H1 (cell line): ENCODE measurements around the gene LBX2. TPM values are rescaled to one million over a fixed set of nuclear protein-coding genes. Genes with fewer than 3 reads are reported as not detected.

ENCODE experiments used
- CTCF ChIA-PET: fragments of 300-600 bp; sonication (Branson Sonifier 250); formaldehyde crosslinking; loops from one replicate; lab custom pipeline; 2021; ENCODE audit not compliant: partially characterized antibody; lab: Charles Lee
- POLR2A ChIA-PET: fragments of 300-600 bp; sonication (Branson Sonifier 250); formaldehyde crosslinking; loops from one replicate; lab custom pipeline; 2021; ENCODE audit warnings: inconsistent platforms; ENCODE audit not compliant: partially characterized antibody; lab: Charles Lee
- DNase-seq, 2 experiments: peaks; one replicate each; pipeline versions ENCODE4 v3.0.0 to v3.0.0-alpha.2; 2010 to 2022; ENCODE audit warnings: low spot score in 2 of 2, low read depth in 1 of 2, mixed read lengths in 1 of 2
- FAIRE-seq: peaks from 2 replicates; lab custom pipeline; 2011; peaks lifted over from hg19 to GRCh38; lab: Jason Lieb, UNC
- H2AFZ ChIP-seq: 2 replicates; pipeline ENCODE4 v1.8.1; 2012; ENCODE audit warnings: low read length, inconsistent platforms
- H2AK5ac ChIP-seq: 2 replicates; pipeline ENCODE4 v1.6.1; 2013; ENCODE audit warnings: low read depth, low read length
- H2BK120ac ChIP-seq: replicated peaks from 2 replicates; pipeline ENCODE3; 2013; ENCODE audit warnings: low read depth, low read length, inconsistent platforms
- H2BK12ac ChIP-seq: 2 replicates; pipeline ENCODE4 v1.6.1; 2013; ENCODE audit warnings: low read depth, low read length
- H2BK15ac ChIP-seq: 2 replicates; pipeline ENCODE4 v1.6.1; 2013; ENCODE audit warnings: low read length
- H2BK20ac ChIP-seq: 2 replicates; pipeline ENCODE4 v1.6.1; 2013; ENCODE audit warnings: low read length
- H2BK5ac ChIP-seq: 2 replicates; pipeline ENCODE4 v1.6.1; 2013; ENCODE audit warnings: low read depth, low read length
- H3K14ac ChIP-seq: 2 replicates; pipeline ENCODE4 v1.6.1; 2013; ENCODE audit warnings: inconsistent platforms; ENCODE audit not compliant: insufficient read length
- H3K18ac ChIP-seq: 2 replicates; pipeline ENCODE4 v1.6.1; 2013; ENCODE audit warnings: low read length; ENCODE audit errors: extremely low read depth
- H3K23ac ChIP-seq: 2 replicates; pipeline ENCODE4 v1.6.1; 2013; ENCODE audit warnings: inconsistent platforms; ENCODE audit not compliant: insufficient read length
- H3K23me2 ChIP-seq: 2 replicates; pipeline ENCODE4 v1.6.1; 2013; ENCODE audit warnings: low read depth, low read length
- H3K27ac ChIP-seq: 2 replicates; pipeline ENCODE4 v1.6.1; 2011; ENCODE audit warnings: low read depth, low read length, inconsistent platforms
- H3K27me3 ChIP-seq, 4 experiments: replicated peaks in 1 of 4; 1 replicate in 1 of 4; 2 replicates in 3 of 4; pipeline versions ENCODE4 v1.6.1 to v1.8.1; 2011 to 2013; ENCODE audit warnings: low read length in 3 of 4, mild to moderate bottlenecking in 3 of 4, inconsistent platforms in 2 of 4, mixed read lengths in 2 of 4, moderate library complexity in 1 of 4; ENCODE audit not compliant: control insufficient read depth in 3 of 4, insufficient read depth in 3 of 4; ENCODE audit errors: extremely low read depth in 1 of 4
- H3K36me3 ChIP-seq, 4 experiments: 2 replicates each; pipeline versions ENCODE4 v1.6.1 to v1.8.1; 2011 to 2013; ENCODE audit warnings: mild to moderate bottlenecking in 4 of 4, low read length in 3 of 4, moderate library complexity in 2 of 4, control low read depth in 1 of 4, inconsistent platforms in 1 of 4; ENCODE audit not compliant: insufficient read depth in 4 of 4, control insufficient read depth in 2 of 4
- H3K4ac ChIP-seq: replicated peaks from 2 replicates; pipeline ENCODE3; 2013; ENCODE audit warnings: low read length, low read depth, mixed read lengths, inconsistent platforms; ENCODE audit not compliant: insufficient read length
- H3K4me1 ChIP-seq, 4 experiments: replicated peaks in 1 of 4; 1 replicate in 1 of 4; 2 replicates in 3 of 4; pipeline versions ENCODE4 v1.6.1 to v1.8.1; 2011 to 2013; ENCODE audit warnings: low read length in 3 of 4, inconsistent platforms in 2 of 4, mixed read lengths in 1 of 4; ENCODE audit not compliant: insufficient read depth in 4 of 4, control insufficient read depth in 3 of 4
- H3K4me2 ChIP-seq, 2 experiments: 2 replicates each; pipeline versions ENCODE4 v1.6.1 to v1.8.1; 2011 to 2013; ENCODE audit warnings: low read depth in 2 of 2, low read length in 2 of 2, control low read depth in 1 of 2, inconsistent platforms in 1 of 2, mild to moderate bottlenecking in 1 of 2; ENCODE audit not compliant: insufficient read depth in 1 of 2
- H3K4me3 ChIP-seq, 4 experiments: fragments of 200-600, 300-600 bp in 1 of 4; sonication (generic), shearing (Covaris generic), sonication (Bioruptor Twin) in 1 of 4; 2 replicates each; pipeline versions ENCODE4 v1.5.1 to v1.8.1; 2011 to 2016; ENCODE audit warnings: low read length in 4 of 4, low read depth in 3 of 4, control low read depth in 2 of 4, inconsistent platforms in 2 of 4, mild to moderate bottlenecking in 2 of 4, mixed read lengths in 1 of 4, moderate library complexity in 1 of 4; ENCODE audit not compliant: insufficient read depth in 2 of 4; ENCODE audit errors: extremely low read depth in 1 of 4
- H3K56ac ChIP-seq: replicated peaks from 2 replicates; pipeline ENCODE3; 2013; ENCODE audit warnings: low read depth, mild to moderate bottlenecking, mixed read lengths, low read length, inconsistent platforms; ENCODE audit not compliant: insufficient read length
- H3K79me1 ChIP-seq: 2 replicates; pipeline ENCODE4 v1.6.1; 2013; ENCODE audit warnings: low read depth, low read length, control low read depth
- H3K79me2 ChIP-seq, 2 experiments: 2 replicates each; pipeline versions ENCODE4 v1.6.1 to v1.8.1; 2012 to 2013; ENCODE audit warnings: low read length in 2 of 2, mild to moderate bottlenecking in 2 of 2, inconsistent platforms in 1 of 2; ENCODE audit not compliant: insufficient read depth in 2 of 2, control insufficient read depth in 1 of 2
- H3K9ac ChIP-seq, 4 experiments: replicated peaks in 1 of 4; 1 replicate in 1 of 4; 2 replicates in 3 of 4; pipeline versions ENCODE4 v1.6.1 to v1.8.1; 2011 to 2013; ENCODE audit warnings: low read depth in 3 of 4, low read length in 3 of 4, control low read depth in 2 of 4, mild to moderate bottlenecking in 2 of 4, moderate library complexity in 2 of 4, inconsistent platforms in 1 of 4; ENCODE audit errors: extremely low read depth in 1 of 4
- H3K9me3 ChIP-seq, 2 experiments: 2 replicates each; pipeline versions ENCODE4 v1.6.1 to v1.8.1; 2012 to 2013; ENCODE audit warnings: mild to moderate bottlenecking in 2 of 2, moderate library complexity in 2 of 2, control low read depth in 1 of 2, inconsistent platforms in 1 of 2, low read depth in 1 of 2, low read length in 1 of 2, mixed read lengths in 1 of 2; ENCODE audit not compliant: insufficient read depth in 2 of 2
- H4K20me1 ChIP-seq, 2 experiments: replicated peaks in 1 of 2; 2 replicates each; pipeline versions ENCODE3 to v1.8.1; 2011 to 2013; ENCODE audit warnings: inconsistent platforms in 2 of 2, low read length in 2 of 2, mild to moderate bottlenecking in 1 of 2; ENCODE audit not compliant: insufficient read depth in 2 of 2, control insufficient read depth in 1 of 2
- H4K5ac ChIP-seq: 2 replicates; pipeline ENCODE4 v1.6.1; 2013; ENCODE audit warnings: low read length, low read depth, mixed read lengths, inconsistent platforms; ENCODE audit not compliant: insufficient read length
- H4K8ac ChIP-seq: 2 replicates; pipeline ENCODE4 v1.8.0; 2013; ENCODE audit warnings: mild to moderate bottlenecking, moderate library complexity, low read length, inconsistent platforms; ENCODE audit not compliant: insufficient read depth; ENCODE audit errors: extremely low read depth
- H4K91ac ChIP-seq: replicated peaks from 2 replicates; pipeline ENCODE3; 2013; ENCODE audit warnings: low read length, mixed read lengths, inconsistent platforms; ENCODE audit not compliant: insufficient read length
- CTCF ChIP-seq, 3 experiments: IDR thresholded peaks; 1 replicate in 2 of 3; 2 replicates in 1 of 3; pipeline versions ENCODE4 v1.5.1 to v1.6.1; 2011; ENCODE audit warnings: low read length in 3 of 3, mild to moderate bottlenecking in 3 of 3, inconsistent platforms in 2 of 3, low read depth in 1 of 3, moderate library complexity in 1 of 3; ENCODE audit not compliant: insufficient read depth in 1 of 3; ENCODE audit errors: control extremely low read depth in 1 of 3
- GTF2F1 ChIP-seq: IDR thresholded peaks from 2 replicates; pipeline ENCODE4 v1.6.1; 2012; ENCODE audit warnings: low read depth, low read length, improper control_type of control experiment, borderline replicate concordance
- MAFK ChIP-seq: IDR thresholded peaks from 2 replicates; pipeline ENCODE4 v1.6.1; 2012; ENCODE audit warnings: low read depth, mild to moderate bottlenecking, improper control_type of control experiment, low read length
- RAD21 ChIP-seq, 2 experiments: IDR thresholded peaks in 1 of 2; conservative IDR thresholded peaks in 1 of 2; 2 replicates each; pipeline ENCODE4 v1.6.1; 2011; ENCODE audit warnings: low read depth in 2 of 2, low read length in 2 of 2, improper control_type of control experiment in 1 of 2, inconsistent platforms in 1 of 2, mild to moderate bottlenecking in 1 of 2, moderate library complexity in 1 of 2
- SIN3A ChIP-seq, 2 experiments: IDR thresholded peaks in 1 of 2; conservative IDR thresholded peaks in 1 of 2; 2 replicates each; pipeline ENCODE4 v1.6.1; 2011 to 2012; ENCODE audit warnings: low read length in 2 of 2, improper control_type of control experiment in 1 of 2, low read depth in 1 of 2, mild to moderate bottlenecking in 1 of 2
- SP1 ChIP-seq: IDR thresholded peaks from 2 replicates; pipeline ENCODE4 v1.6.1; 2011; ENCODE audit warnings: low read depth, low read length
- SUZ12 ChIP-seq: fragments of 200-600 bp; sonication (generic); IDR thresholded peaks from 2 replicates; pipeline ENCODE4 v1.6.1; 2012; ENCODE audit warnings: mild to moderate bottlenecking, inconsistent platforms, low read length, moderate library complexity, mixed read lengths
- TBP ChIP-seq: IDR thresholded peaks from 2 replicates; pipeline ENCODE4 v1.6.1; 2011; ENCODE audit warnings: low read depth, low read length, improper control_type of control experiment
- WGBS, 2 experiments: shearing (Covaris generic) in 1 of 2; methylation state at CpG; one replicate each; pipeline versions ENCODE4 v1.1.6 to v1.1.7; 2013 to 2015; ENCODE audit warnings: low lambda C conversion rate in 2 of 2, mixed read lengths in 2 of 2, inconsistent platforms in 1 of 2, low coverage in 1 of 2, missing lambda C conversion rate in 1 of 2; ENCODE audit not compliant: insufficient replicate concordance in 2 of 2, insufficient coverage in 1 of 2, insufficient read length in 1 of 2; ENCODE audit errors: extremely low coverage in 1 of 2, missing lambda C conversion rate in 1 of 2; 5-methylcytosine and 5-hydroxymethylcytosine counted together
- polyA plus RNA-seq, 7 experiments: library from polyadenylated mRNA; depleted of rRNA in 3 of 7; stranded (reverse) in 5 of 7; unstranded in 2 of 7; fragments of >200 nt in 5 of 7; fragments of 200-250 nt in 2 of 7; gene quantifications; 1 replicate in 5 of 7; 2 replicates in 1 of 7; 4 replicates in 1 of 7; pipeline versions ENCODE4 v1.2.1 to v1.2.3, GENCODE V29; 2011 to 2013; ENCODE audit warnings: missing spikeins in 2 of 7, mixed read lengths in 2 of 7
- total RNA-seq: library from RNA; stranded (reverse); fragmentation: NEBNext Ultra II Directional; extraction: Animal tissue kit (Norgen Biotek cat#: 25700); gene quantifications from 2 replicates; pipeline ENCODE4 v1.2.1, GENCODE V29; 2021

Gene LBX2
- total and polyA plus RNA-seq, 2 of the 8 experiments (the other 6 are each of a cell fraction or from before 2014, with no cell fraction given), result 0.27 TPM; not detected in 1

DNA sequence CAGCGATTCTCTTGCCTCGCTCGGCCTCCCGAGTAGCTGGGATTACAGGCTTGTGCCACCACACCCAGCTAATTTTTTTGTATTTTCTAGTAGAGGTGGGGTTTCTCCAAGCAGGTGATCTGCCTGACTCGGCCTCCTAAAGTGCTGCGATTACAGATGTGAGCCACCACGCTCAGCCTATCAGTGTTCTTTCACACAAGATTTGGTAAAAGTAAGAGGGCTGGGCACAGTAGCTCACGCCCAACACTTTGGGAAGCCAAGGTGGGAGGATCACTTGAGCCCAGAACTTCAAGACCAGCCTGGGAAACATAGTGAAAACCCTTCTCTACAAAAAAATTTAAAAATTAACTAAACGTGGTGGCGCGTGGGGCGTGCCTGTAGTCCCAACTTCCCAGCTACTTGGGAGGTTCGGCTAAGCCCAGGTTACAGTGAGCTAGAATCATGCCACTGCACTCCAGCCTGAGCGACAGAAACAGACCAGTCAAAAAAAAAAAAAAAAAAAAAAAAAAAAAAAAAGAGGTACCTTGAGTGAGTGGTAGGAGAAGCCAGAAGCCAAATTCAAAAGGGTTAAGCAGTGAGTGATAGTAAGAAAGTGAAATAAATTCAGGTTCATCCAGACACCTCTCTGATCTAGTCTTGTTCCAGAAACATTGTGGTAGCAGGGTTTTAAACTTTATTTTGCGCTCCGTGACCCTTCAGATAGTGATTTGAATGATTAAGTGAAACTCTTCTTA, 27.9 kb downstream of the LBX2 start:
- no peak overlapping the region for H2BK15ac ChIP-seq
- CTCF ChIA-PET, result interaction anchor here (1.0 to 5.7 kb wide), 4 partner anchors 7 to 117 kb away, joined by 3 to 42 read pairs (median 21); partner anchors contain the start of genes CCDC142 and TTC31
- DNase-seq, result no peak
- H3K9ac ChIP-seq, result peak overlapping the region in 3 of 4 experiments; percentile 6 to 77 (median 68); a peak in 4 of 7 replicates
- H3K23me2 ChIP-seq, result peaks cover 11% of the 10 kb centered on the region
- H4K20me1 ChIP-seq, result no peaks in the 10 kb centered on the region
- no peak overlapping the region for H3K56ac ChIP-seq
- H3K14ac ChIP-seq, result no peak overlapping the region
- no peak overlapping the region for H4K91ac ChIP-seq
- no peaks in the 10 kb centered on the region for H3K9me3 ChIP-seq
- no peak overlapping the region for H2AFZ ChIP-seq
- no peak for FAIRE-seq
- peak overlapping the region; percentile 97 to 98 for H3K4me2 ChIP-seq
- no peak overlapping the region for H3K27ac ChIP-seq
- peak overlapping the region; percentile 94; the same call in 1 of the 2 replicates for H4K8ac ChIP-seq
- H2BK12ac ChIP-seq, result no peak overlapping the region
- H4K5ac ChIP-seq, result peak overlapping the region; percentile 86
- no peak overlapping the region for H2BK120ac ChIP-seq
- H3K4me3 ChIP-seq, result peak overlapping the region; percentile 77 to 95 (median 87)
- H2BK5ac ChIP-seq, result no peak overlapping the region
- H3K79me2 ChIP-seq, result no peaks in the 10 kb centered on the region
- no peaks in the 10 kb centered on the region for H3K27me3 ChIP-seq
- no peak overlapping the region for H2BK20ac ChIP-seq
- peaks cover 0 to 3% (median 2%) of the 10 kb centered on the region in 4 experiments; a peak in 3 of 7 replicates for H3K4me1 ChIP-seq
- no peak overlapping the region for H3K4ac ChIP-seq
- no peak overlapping the region for H3K18ac ChIP-seq
- WGBS, 2 experiments, result 69% methylated on average over 16 of the region's 16 CpGs; no CpG with 5 or more reads in 1 of the 2 experiments
- H3K23ac ChIP-seq, result no peak overlapping the region
- H3K79me1 ChIP-seq, result no peaks in the 10 kb centered on the region
- H2AK5ac ChIP-seq, result no peak overlapping the region
- peaks cover 0 to 4% (median 2%) of the 10 kb centered on the region in 4 experiments; a peak in 5 of 8 replicates for H3K36me3 ChIP-seq
- POLR2A ChIA-PET, result interaction anchor here (1.0 to 5.2 kb wide), 4 partner anchors 10 to 82 kb away, joined by 3 to 89 read pairs (median 24); partner anchors contain the start of genes CCDC142, INO80B, LOXL3 and TTC31
- TF ChIP-seq CTCF (IDR thresholded peaks at IDR 0.05; ENCODE audit: control extremely low read depth in 1 of 3, insufficient read depth in 1 of 3, low read depth in 1 of 3, low read length in 3 of 3) (no peak), SUZ12 (no peak), SP1 (no peak), SIN3A (conservative IDR thresholded peaks at IDR 0.05 in 1 of 2, IDR thresholded peaks at IDR 0.05 in 1 of 2; ENCODE audit: low read depth in 1 of 2, low read length in 2 of 2) (no peak), GTF2F1 (no peak), MAFK (no peak), TBP (no peak), RAD21 (IDR thresholded peaks at IDR 0.05 in 1 of 2, conservative IDR thresholded peaks at IDR 0.05 in 1 of 2; ENCODE audit: low read depth in 2 of 2, low read length in 2 of 2) (no peak)
